A549 (cell line): ENCODE data around the gene MYO10. TPM values are rescaled to one million over a fixed set of nuclear protein-coding genes. Genes with fewer than 3 reads are reported as not detected.

Source experiments
- ATAC-seq, 2 experiments: fragments of 200-7000 bp in 1 of 2; fragments of >200 bp in 1 of 2; cut with Nextera tagmentation in 1 of 2; cut with Tn5 transposase in 1 of 2; 3 replicates each; pipeline versions ENCODE4 v1.8.0 to v1.9.1; 2018 to 2020; ENCODE audit warnings: mild to moderate bottlenecking in 1 of 2, moderate library complexity in 1 of 2
- CTCF ChIA-PET: fragments of 300-600 bp; sonication (Branson Sonifier 250); formaldehyde crosslinking; extraction: SDS; loops from one replicate; lab custom pipeline; 2021; ENCODE audit warnings: antibody characterized with exemption, inconsistent platforms; lab: Yijun Ruan, JAX
- POLR2A ChIA-PET: fragments of 350-600 bp; formaldehyde crosslinking; extraction: SDS; loops from one replicate; lab custom pipeline; 2021; ENCODE audit warnings: antibody characterized with exemption, inconsistent platforms; lab: Yijun Ruan, JAX
- DNase-seq, 2 experiments: peaks; one replicate each; pipeline versions ENCODE4 v3.0.0 to v3.0.0-alpha.2; 2011 to 2016; ENCODE audit warnings: low read depth in 1 of 2, low spot score in 1 of 2
- FAIRE-seq: peaks from 2 replicates; lab custom pipeline; 2011; peaks lifted over from hg19 to GRCh38; lab: Jason Lieb, UNC
- H3K27ac ChIP-seq, 2 experiments: fragments of >200 bp; sonication (Bioruptor Twin); formaldehyde crosslinking; 3 replicates each; pipeline ENCODE4 v1.5.1; 2016 to 2017
- H3K4me1 ChIP-seq: fragments of >200 bp; sonication (Bioruptor Twin); formaldehyde crosslinking; 3 replicates; pipeline ENCODE4 v1.6.1; 2016
- H3K4me2 ChIP-seq: fragments of >200 bp; sonication (Bioruptor Twin); formaldehyde crosslinking; 3 replicates; pipeline ENCODE4 v1.6.1; 2016
- H3K4me3 ChIP-seq: fragments of >200 bp; sonication (Bioruptor Twin); formaldehyde crosslinking; 3 replicates; pipeline ENCODE4 v1.5.1; 2016
- H3K9me3 ChIP-seq: fragments of >200 bp; sonication (Bioruptor Twin); formaldehyde crosslinking; 3 replicates; pipeline ENCODE4 v1.6.1; 2016
- CBX8 ChIP-seq: fragments of 200-600 bp; sonication (generic); IDR thresholded peaks from 2 replicates; pipeline ENCODE4 v1.6.1; 2016
- FOXS1 ChIP-seq: fragments of 250-450 bp; sonication (Bioruptor Pico); IDR thresholded peaks from 2 replicates; pipeline ENCODE4 v1.5.0; 2020; ENCODE audit warnings: mild to moderate bottlenecking, moderate library complexity
- HDAC2 ChIP-seq: fragments of 200-600 bp; sonication (generic); IDR thresholded peaks from 2 replicates; pipeline ENCODE4 v1.6.1; 2016
- HEYL ChIP-seq: fragments of 250-450 bp; sonication (Bioruptor Pico); IDR thresholded peaks from 2 replicates; pipeline ENCODE4 v1.8.0; 2021; ENCODE audit warnings: mild to moderate bottlenecking, moderate library complexity
- KDM1A ChIP-seq: fragments of 200-600 bp; sonication (generic); IDR thresholded peaks from 2 replicates; pipeline ENCODE4 v1.6.1; 2016; ENCODE audit warnings: low read depth, mild to moderate bottlenecking
- MAZ ChIP-seq: fragments of 150-350 bp; IDR thresholded peaks from 2 replicates; pipeline ENCODE4 v1.6.1; 2014; ENCODE audit warnings: antibody characterized with exemption, low read depth, low read length, borderline replicate concordance
- NFE2L2 ChIP-seq: fragments of 150-350 bp; conservative IDR thresholded peaks from 2 replicates; pipeline ENCODE4 v1.6.1; 2014; ENCODE audit warnings: low read length
- PHF8 ChIP-seq: fragments of 200-600 bp; sonication (generic); IDR thresholded peaks from 2 replicates; pipeline ENCODE4 v1.6.1; 2016; ENCODE audit warnings: low read depth, mild to moderate bottlenecking, antibody characterized with exemption, moderate library complexity, borderline replicate concordance
- POLR2A ChIP-seq: IDR thresholded peaks from 2 replicates; pipeline ENCODE4 v1.6.1; 2012; ENCODE audit warnings: mild to moderate bottlenecking, low read length
- POLR2AphosphoS2 ChIP-seq: conservative IDR thresholded peaks from 2 replicates; pipeline ENCODE4 v1.6.1; 2012; ENCODE audit warnings: low read length, improper control_type of control experiment, inconsistent platforms
- RNF2 ChIP-seq: fragments of 200-600 bp; sonication (generic); IDR thresholded peaks from 2 replicates; pipeline ENCODE4 v1.6.1; 2016; ENCODE audit warnings: low read depth, mild to moderate bottlenecking, antibody characterized with exemption, moderate library complexity, borderline replicate concordance
- SMC3 ChIP-seq: fragments of >200 bp; sonication (Bioruptor Twin); formaldehyde crosslinking; IDR thresholded peaks from 3 replicates; pipeline ENCODE4 v1.6.1; 2018; ENCODE audit warnings: inconsistent platforms
- TP53 ChIP-seq: fragments of 250-450 bp; sonication (Bioruptor Pico); IDR thresholded peaks from 2 replicates; pipeline ENCODE4 v1.5.0; 2021; ENCODE audit warnings: mild to moderate bottlenecking, moderate library complexity
- ZNF302 ChIP-seq: fragments of 250-450 bp; sonication (Bioruptor Pico); IDR thresholded peaks from 2 replicates; pipeline ENCODE4 v1.9.0; 2021; ENCODE audit warnings: inconsistent platforms, mild to moderate bottlenecking, moderate library complexity
- ZSCAN20 ChIP-seq: fragments of 250-450 bp; sonication (Bioruptor Pico); IDR thresholded peaks from 2 replicates; pipeline ENCODE4 v1.8.0; 2022; ENCODE audit warnings: mild to moderate bottlenecking, moderate library complexity
- WGBS: methylation state at CpG from one replicate; pipeline ENCODE4 v1.1.6; 2017; ENCODE audit errors: missing lambda C conversion rate; 5-methylcytosine and 5-hydroxymethylcytosine counted together
- polyA plus RNA-seq, 4 experiments: library from polyadenylated mRNA; depleted of rRNA in 3 of 4; stranded (reverse); fragments of >200 nt; fragmentation: RNase III in 1 of 4; extraction: RNeasy Plus Mini Kit Qiagen cat#74134 plus additional on column Dnase treatment in 1 of 4; gene quantifications; 2 replicates in 3 of 4; 3 replicates in 1 of 4; pipeline ENCODE4 v1.2.3, GENCODE V29; 2011 to 2017
- TF ChIP-seq, protein P1 (sequence below): IDR thresholded peaks from 2 replicates; pipeline ENCODE4 v1.6.1; 2012
- TF ChIP-seq, protein P2 (sequence below): fragments of 250-450 bp; sonication (Bioruptor Pico); IDR thresholded peaks from 2 replicates; pipeline ENCODE4 v1.5.0; 2020; ENCODE audit warnings: low read depth, mild to moderate bottlenecking, moderate library complexity
- TF ChIP-seq, protein P3 (sequence below): fragments of >200 bp; sonication (Bioruptor Twin); formaldehyde crosslinking; IDR thresholded peaks from 2 replicates; pipeline ENCODE4 v1.6.1; 2016
- TF ChIP-seq, protein P4 (sequence below): fragments of >200 bp; sonication (Bioruptor Twin); formaldehyde crosslinking; IDR thresholded peaks from 3 replicates; pipeline ENCODE4 v1.5.1; 2016
- TF ChIP-seq, protein P5 (sequence below): fragments of >200 bp; sonication (Bioruptor Twin); formaldehyde crosslinking; IDR thresholded peaks from 3 replicates; pipeline ENCODE4 v1.6.1; 2016
- TF ChIP-seq, protein P6 (sequence below): IDR thresholded peaks from 2 replicates; pipeline ENCODE4 v1.6.1; 2012
- TF ChIP-seq, protein P7 (sequence below): IDR thresholded peaks from 2 replicates; pipeline ENCODE4 v1.6.1; 2012; ENCODE audit warnings: low read depth, borderline replicate concordance

The MYO10 gene
- polyA plus RNA-seq, 2 of the 4 experiments (the other 2 are of a cell fraction): 68.0 to 68.5 TPM

DNA sequence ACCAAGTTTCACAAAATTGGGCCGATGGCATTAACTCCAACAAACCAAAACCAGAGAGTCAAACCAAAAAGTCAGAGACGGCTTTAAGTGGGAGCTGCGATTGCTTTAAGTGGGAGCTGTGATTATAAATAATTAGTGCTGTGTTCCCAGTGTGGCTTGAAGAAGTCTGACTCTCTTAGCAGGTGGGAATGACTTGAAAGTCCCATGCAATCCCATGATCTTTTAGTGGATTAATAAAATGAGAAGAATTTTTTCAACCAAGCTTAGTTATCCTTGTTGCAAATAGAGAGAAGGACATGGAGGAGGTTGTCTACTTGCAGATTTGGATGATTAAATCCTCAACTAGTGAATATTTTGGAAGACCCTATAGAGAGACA is 68.5 kb downstream of the MYO10 start:
- peak overlapping the region; percentile 21; the same call in 2 of the 3 replicates for H3K4me2 ChIP-seq
- DNase-seq: no peak
- no peaks in the 10 kb centered on the region for H3K9me3 ChIP-seq
- ChIA-PET POLR2A (no interaction called here), CTCF (interaction anchor here (0.8 to 2.0 kb wide), 3 partner anchors 14 to 76 kb away, joined by 3 to 7 read pairs (median 3); no protein-coding TSS in a partner anchor)
- TF ChIP-seq, protein P1, sequence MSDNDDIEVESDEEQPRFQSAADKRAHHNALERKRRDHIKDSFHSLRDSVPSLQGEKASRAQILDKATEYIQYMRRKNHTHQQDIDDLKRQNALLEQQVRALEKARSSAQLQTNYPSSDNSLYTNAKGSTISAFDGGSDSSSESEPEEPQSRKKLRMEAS: no peak
- TF ChIP-seq, protein P2, sequence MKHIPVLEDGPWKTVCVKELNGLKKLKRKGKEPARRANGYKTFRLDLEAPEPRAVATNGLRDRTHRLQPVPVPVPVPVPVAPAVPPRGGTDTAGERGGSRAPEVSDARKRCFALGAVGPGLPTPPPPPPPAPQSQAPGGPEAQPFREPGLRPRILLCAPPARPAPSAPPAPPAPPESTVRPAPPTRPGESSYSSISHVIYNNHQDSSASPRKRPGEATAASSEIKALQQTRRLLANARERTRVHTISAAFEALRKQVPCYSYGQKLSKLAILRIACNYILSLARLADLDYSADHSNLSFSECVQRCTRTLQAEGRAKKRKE (CRISPR knock-in tag): no peak
- TF ChIP-seq MAZ (no peak), POLR2A (no peak), FOXS1 (CRISPR knock-in tag) (no peak)
- TF ChIP-seq, protein P3, sequence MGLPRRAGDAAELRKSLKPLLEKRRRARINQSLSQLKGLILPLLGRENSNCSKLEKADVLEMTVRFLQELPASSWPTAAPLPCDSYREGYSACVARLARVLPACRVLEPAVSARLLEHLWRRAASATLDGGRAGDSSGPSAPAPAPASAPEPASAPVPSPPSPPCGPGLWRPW: no peak
- H3K27ac ChIP-seq: peak overlapping the region in 1 of 2 experiments; percentile 71; a peak in 4 of 6 replicates
- peaks cover 87% of the 10 kb centered on the region for H3K4me1 ChIP-seq
- no peak overlapping the region for H3K4me3 ChIP-seq
- WGBS: 90% methylated on average over 3 of the region's 3 CpGs
- no peak for ATAC-seq
- no peak for FAIRE-seq

DNA sequence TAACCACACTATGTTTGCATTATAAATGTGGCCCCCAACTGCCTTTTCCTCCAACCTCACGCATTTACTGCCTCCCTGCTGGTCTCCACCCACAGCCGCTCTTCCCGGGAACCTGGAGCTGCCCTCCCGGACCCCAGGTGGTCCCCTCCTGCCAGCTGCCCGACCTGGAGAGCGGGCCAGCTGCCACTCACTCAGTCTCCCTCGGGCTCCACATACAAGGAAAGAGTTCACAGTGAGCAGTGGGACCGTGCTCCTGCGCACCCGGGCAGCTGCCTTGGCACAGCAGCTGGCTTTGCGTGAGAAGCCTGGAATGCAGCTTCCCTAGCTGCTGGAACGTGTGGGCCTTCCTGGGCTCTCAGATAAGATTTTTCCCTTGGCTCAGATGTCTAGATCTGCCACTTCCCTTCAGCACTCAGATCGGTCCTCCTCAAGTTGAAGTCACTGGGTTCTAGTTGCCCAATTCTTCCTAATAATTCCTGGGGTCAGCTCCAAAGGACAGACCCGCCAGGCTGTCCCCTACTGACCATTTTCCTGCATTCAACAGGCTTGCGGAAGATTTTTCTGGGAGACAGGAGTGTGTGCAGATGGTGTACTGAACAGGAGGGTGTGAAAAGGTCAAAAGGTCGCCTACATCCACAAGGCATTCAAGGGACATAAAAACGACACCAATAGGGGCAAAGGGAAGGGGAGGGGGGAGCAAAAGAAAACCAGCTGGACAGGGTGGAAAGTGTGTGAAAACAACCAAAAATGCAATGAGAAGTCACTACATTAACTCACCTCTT is 69.1 kb downstream of the MYO10 start:
- POLR2A ChIA-PET: no interaction called here
- CTCF ChIA-PET: interaction anchor here (0.7 to 2.0 kb wide), 7 partner anchors 10 to 76 kb away, joined by 3 to 7 read pairs (median 3); no protein-coding TSS in a partner anchor
- TF ChIP-seq CBX8 (no peak), SMC3 (no peak), HEYL (CRISPR knock-in tag) (no peak), TP53 (CRISPR knock-in tag) (no peak), ZNF302 (CRISPR knock-in tag) (no peak), POLR2AphosphoS2 (no peak), FOXS1 (CRISPR knock-in tag) (no peak), MAZ (no peak), KDM1A (no peak), PHF8 (no peak), ZSCAN20 (CRISPR knock-in tag) (no peak), HDAC2 (no peak), NFE2L2 (no peak), RNF2 (no peak)
- TF ChIP-seq, protein P4, sequence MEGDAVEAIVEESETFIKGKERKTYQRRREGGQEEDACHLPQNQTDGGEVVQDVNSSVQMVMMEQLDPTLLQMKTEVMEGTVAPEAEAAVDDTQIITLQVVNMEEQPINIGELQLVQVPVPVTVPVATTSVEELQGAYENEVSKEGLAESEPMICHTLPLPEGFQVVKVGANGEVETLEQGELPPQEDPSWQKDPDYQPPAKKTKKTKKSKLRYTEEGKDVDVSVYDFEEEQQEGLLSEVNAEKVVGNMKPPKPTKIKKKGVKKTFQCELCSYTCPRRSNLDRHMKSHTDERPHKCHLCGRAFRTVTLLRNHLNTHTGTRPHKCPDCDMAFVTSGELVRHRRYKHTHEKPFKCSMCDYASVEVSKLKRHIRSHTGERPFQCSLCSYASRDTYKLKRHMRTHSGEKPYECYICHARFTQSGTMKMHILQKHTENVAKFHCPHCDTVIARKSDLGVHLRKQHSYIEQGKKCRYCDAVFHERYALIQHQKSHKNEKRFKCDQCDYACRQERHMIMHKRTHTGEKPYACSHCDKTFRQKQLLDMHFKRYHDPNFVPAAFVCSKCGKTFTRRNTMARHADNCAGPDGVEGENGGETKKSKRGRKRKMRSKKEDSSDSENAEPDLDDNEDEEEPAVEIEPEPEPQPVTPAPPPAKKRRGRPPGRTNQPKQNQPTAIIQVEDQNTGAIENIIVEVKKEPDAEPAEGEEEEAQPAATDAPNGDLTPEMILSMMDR: no peak
- TF ChIP-seq, protein P5, sequence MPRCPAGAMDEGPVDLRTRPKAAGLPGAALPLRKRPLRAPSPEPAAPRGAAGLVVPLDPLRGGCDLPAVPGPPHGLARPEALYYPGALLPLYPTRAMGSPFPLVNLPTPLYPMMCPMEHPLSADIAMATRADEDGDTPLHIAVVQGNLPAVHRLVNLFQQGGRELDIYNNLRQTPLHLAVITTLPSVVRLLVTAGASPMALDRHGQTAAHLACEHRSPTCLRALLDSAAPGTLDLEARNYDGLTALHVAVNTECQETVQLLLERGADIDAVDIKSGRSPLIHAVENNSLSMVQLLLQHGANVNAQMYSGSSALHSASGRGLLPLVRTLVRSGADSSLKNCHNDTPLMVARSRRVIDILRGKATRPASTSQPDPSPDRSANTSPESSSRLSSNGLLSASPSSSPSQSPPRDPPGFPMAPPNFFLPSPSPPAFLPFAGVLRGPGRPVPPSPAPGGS: no peak
- TF ChIP-seq, protein P1: no peak
- TF ChIP-seq, protein P6, sequence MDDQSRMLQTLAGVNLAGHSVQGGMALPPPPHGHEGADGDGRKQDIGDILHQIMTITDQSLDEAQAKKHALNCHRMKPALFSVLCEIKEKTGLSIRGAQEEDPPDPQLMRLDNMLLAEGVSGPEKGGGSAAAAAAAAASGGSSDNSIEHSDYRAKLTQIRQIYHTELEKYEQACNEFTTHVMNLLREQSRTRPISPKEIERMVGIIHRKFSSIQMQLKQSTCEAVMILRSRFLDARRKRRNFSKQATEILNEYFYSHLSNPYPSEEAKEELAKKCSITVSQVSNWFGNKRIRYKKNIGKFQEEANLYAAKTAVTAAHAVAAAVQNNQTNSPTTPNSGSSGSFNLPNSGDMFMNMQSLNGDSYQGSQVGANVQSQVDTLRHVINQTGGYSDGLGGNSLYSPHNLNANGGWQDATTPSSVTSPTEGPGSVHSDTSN: no peak
- TF ChIP-seq, protein P7, sequence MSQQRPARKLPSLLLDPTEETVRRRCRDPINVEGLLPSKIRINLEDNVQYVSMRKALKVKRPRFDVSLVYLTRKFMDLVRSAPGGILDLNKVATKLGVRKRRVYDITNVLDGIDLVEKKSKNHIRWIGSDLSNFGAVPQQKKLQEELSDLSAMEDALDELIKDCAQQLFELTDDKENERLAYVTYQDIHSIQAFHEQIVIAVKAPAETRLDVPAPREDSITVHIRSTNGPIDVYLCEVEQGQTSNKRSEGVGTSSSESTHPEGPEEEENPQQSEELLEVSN: no peak
- H3K4me1 ChIP-seq: peaks cover 89% of the 10 kb centered on the region
- DNase-seq: no peak
- no peak for FAIRE-seq
- H3K4me3 ChIP-seq: no peak overlapping the region
- no peaks in the 10 kb centered on the region for H3K9me3 ChIP-seq
- WGBS: 71% methylated on average over 14 of the region's 17 CpGs
- ATAC-seq: no peak
- peak overlapping the region; percentile 21; the same call in 2 of the 3 replicates for H3K4me2 ChIP-seq
- H3K27ac ChIP-seq: peak overlapping the region; percentile 32 to 71; a peak in 5 of 6 replicates
